NCI-H524 (cell line): ENCODE data around the gene FILIP1.

Experiments used
- DNase-seq, 2 experiments: peaks; one replicate each; lab custom pipeline; 2025; lab: John Stamatoyannopoulos, UW

The FILIP1 gene

DNA sequence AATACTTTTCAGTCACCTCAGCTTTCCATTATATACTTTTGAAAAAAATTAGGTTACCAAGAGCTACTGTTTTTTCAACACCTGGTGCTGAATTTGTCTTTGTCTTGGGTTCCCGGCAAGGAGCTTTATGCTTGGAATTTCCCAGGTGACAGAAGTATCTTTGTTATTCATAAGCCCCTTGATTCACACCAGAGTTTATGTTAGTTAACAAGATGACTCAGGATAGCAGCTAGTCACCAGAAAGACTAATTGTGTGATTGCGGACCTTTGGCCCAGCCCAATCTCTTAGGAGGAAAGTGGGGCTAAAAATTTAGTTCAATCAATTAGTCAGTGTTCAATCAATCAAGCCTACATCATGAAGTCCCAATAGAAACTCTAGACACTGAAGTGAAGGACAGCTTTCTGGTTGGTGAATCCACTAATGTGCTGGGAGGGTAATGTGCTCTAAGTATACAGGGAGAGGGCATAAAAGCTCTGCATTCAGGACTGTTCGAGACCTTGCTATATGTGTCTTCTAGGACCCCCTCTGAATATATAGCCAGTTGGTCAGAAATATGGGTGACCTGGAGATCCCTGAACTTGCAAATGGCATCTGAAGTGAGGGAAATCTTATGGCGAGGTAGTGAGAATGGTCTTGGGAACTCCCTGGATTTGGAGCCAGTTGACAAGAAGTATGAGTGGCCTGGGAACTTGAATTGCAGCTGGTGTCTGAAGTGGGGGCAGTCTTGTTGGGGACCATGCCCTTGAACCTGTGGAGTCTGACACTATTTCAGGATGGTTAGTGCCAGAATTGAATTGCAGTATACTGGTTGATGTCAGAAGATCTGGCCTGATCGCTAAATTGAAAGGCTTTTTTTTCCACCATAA is 225.2 kb downstream of the FILIP1 start:
- DNase-seq: no peak

DNA sequence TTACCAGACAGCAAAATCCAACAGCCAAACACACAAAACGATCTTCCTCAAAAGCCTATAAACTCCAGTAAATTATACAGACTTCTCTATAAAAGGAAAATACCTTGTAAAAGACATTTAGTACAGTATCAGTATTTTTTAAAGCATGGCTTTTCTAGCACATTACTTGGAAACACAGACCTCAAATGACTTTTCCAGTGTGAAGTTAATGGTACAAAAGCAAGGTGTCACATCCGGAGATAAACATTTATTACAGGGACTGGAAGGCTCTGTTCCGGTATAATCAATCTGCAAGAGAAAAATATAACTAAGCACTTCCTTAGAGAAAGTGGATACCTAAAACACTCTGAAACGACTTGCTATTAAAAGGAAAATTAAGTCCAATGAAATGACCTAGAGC is 226.1 kb downstream of the FILIP1 start:
- no peak for DNase-seq

DNA sequence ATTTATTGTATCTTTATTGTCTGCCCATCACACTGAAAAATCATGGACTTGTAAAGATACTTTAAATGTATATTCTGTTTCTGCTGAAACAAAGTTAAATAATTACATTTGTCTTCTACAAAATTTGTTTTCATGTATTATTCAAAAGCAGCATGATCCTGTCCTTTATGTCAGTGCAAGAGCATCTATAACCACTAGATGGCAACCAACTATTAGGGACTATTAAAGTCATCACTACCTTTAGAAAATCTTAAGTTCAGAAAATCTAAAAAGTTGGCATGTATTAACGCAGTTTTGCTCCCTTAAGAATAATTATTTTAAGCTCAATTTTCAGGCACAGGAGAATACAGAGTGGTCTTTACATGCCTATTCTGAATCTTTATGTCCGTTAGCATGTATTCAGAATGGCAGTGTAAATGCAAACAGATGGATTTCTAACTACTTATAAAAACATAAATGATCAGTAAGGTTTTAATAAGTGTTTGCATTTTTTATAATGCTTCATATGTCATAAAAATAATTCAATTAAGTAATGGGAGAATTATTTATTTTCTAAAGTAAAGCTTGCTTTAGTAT is 226.8 kb downstream of the FILIP1 start:
- peak in 1 of 2 experiments; percentile 53 for DNase-seq

DNA sequence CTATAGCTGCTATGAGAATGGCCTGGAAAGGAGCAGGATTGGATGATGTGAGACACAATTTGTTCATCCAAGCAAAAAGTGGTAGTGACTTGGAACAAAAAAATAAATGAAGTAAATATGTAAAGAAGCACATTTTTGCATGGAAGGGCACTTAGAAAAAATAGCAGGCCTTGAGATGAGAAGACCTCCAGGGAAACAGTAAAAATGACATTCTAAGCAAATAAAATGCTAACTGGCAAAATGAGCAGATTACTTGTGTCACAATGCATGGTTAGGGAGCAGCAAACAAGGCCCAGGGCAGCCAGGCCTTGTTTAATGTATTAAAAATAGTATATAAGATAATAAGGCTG is 230.2 kb downstream of the FILIP1 start:
- no peak for DNase-seq

DNA sequence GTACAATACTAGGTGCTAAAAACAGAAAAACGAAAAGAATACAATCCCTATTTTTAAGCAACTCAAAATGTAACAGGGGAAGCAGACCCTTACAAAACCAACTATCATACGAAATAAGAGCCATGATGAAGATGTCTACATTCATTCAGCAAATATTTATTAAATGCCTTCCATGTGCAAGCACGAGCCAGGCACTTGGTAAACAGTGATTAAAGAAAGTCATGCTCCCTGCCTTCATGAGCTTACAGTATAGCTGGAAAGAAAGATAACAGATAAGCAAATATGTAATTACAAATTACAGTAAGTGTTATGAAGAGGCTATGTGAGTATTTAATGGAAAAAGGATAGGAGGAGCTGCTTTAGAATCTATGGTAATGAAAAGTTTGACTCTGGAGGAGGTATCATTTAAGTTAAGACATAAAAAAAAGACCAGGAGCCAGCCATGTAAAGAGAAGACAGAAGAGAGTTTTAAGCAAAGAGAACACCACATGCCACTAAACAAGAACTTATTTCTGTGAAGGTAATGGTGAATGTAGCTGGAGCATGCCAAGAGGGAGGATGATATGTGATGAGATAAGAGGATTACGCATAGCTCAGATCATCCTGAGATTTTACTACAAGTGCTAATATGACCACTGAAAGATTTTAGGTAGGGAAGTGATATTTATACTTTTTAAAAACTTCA is 230.7 kb downstream of the FILIP1 start:
- DNase-seq: no peak

DNA sequence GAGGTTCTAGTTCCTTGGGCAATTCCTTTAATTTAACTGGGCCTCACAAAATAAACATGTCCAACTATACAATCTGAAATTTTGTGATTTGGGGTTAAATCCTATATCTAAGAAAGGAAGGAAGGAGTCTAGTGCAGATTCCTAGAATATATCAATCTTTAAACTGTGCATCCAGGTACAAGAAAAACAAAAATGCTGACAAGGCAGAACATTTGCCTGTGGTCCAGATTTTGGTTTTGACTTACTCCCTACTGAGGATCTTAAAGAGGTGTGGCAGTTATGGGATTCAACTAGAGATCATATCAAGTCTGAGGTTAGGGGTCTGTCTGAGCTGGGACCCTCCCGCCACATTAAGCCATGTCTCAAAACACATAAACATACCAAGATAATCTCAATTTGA is 232.3 kb downstream of the FILIP1 start:
- DNase-seq: no peak

DNA sequence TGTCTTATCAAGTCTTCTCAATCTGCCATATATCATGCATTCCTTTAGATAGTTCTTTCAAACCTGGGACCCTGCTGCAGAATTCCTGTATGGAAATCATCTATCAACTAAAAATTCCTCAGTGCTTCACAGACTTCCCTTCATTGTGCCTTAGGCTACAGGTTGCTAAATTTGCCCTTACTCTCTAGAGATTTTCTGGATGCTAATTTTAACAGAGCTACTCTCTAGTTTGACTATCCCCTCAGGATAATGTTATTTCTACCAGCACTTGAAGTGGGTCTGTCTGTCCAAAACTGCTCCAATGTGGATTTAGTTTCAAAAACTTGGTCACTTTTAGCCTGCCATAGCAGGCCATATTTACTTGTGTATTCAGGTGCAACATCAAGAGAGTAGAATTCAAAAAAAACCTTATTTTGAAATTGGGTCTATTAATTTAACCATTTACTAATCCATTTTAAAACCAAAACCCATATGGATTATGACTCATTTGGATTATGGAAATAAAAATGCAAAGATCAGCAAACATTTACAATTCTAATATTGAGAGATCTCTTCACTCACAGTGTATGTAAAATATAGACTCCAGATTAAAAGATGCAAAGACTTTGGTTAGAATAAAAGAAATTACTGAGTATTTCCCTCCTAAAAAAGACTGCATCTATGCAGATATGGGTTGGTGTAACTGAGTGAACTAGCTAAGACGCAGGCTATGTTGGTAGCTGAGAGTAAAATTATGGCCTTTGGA is 236.1 kb downstream of the FILIP1 start:
- DNase-seq: no peak

DNA sequence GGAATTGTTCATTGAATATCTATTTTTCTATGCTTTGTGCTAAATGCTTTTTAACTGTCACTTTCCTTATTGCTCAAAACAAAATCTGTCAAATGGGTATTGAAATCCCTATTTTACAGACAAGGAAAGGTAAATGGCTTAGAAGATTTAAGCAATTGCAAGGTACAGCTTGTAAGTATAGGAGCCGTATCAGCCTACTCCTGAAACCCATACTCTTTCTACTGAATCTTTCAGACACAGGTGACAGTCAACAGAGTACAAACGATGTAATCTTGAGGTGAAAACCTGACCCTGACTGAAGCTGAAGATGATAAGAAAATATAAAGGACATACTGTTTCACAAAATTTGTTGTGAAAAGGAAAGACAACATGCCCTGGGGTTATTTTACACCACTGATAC is 243.0 kb downstream of the FILIP1 start:
- DNase-seq: no peak

DNA sequence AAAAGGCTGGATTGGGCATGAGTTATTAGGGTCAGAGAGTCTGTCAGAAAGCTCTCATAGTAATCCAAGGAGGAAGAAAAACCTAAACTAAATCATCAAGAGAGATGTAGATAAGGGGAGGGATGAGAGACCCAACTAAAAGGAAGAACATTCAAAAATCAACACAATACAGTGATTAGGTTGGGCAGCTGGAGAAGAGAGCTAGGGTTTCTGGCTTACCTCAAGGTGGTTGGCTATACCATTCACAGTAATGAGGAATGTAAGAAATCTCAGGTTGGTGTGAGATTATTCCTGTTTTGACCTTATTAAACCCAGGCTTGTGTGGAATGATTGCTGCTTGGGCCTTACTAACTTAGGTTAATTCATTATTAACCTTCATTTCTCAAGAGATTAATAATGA is 243.8 kb downstream of the FILIP1 start:
- DNase-seq: no peak

DNA sequence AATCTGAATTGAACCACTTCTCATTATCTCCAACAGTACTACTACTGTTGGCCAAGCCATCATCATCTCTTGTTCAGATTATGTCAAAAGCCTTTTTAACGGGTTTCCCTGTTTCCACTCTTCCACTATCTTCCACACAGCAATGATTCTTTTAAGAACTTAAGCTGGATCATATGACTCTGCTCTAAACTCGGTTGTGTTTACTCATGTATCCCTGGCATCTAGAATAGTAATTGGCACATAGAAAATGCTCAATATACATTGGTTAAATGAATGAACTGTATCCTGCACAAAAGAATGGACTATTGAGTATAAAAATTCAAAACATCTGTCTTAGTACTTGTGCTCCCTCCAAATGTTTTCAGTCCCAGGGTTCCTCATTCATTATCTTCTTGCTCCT is 247.2 kb downstream of the FILIP1 start:
- DNase-seq: no peak

DNA sequence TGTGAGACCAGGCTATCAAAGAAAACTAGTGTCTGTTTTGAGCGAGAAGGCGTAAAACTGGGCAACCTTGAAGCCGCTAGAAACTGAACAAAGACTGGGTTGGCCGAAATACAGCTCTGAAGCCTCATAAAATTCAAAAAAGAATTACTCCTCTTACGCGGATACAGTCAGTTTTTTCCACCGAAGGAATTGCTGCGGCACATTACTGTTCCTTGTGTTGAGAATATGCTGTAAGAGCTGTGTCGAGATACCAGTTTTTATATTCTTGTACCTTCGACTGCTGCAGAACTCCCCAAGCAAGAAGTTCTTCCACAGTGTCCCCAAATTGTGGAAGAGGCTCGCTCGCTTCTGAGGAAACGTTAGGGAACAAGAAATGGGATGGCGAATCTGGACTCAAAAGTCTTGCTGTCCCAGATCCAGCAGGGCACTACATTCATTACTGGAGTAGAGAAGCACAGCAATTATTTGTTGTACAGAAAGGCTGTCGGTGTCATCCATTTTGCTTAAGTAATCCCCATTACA is 249.5 kb downstream of the FILIP1 start:
- peak in 1 of 2 experiments; percentile 32 for DNase-seq

DNA sequence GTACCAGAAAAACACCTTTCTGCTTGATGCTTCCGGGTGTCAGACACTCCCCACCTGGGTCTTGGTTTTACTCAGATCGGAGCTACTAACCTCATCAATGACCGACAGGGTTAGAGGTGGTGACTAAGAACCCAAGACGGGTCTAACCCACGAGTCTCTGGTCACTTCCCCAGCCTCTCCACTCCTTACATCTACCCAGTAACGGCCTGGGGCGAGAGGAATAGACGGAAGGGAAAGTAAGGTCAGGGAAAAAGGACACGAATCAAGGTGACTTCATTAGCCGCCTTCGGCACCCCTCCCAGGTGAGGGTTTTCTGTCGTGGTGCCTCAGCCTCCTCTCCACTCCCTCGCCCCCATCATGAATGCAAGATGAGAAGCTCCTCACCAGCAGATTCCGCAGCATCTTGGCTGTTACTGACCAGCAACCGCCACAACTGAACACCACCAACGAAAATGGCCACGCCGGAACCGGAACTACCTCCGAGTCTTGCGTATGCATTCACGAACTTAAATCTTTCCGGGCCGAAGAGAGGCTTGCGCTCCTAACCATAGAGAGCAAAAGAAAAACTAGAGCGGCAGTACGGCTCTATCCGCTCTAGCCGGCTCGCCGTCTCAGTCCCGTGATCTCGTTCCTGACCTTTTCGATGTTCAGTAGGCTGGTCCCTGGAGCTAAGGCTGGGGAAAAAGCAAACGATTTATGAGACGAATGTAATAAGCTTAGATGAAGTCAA is 250.1 kb downstream of the FILIP1 start, which contains the start of gene COX7A2:
Gene COX7A2 (minus strand): TSS at position 469 of the 730 bp plus-strand sequence. CDS start 67 bp downstream, at position 402.
- peak; percentile 89 to 98 for DNase-seq
